GM10266 (cell line): ENCODE data around the gene ST6GALNAC3.

Experiments used
- DNase-seq: peaks from one replicate; pipeline ENCODE4 v3.0.0; 2012; ENCODE audit errors: extremely low spot score
- CTCF ChIP-seq: IDR thresholded peaks from 2 replicates; pipeline ENCODE4 v1.5.1; 2012; ENCODE audit warnings: mild to moderate bottlenecking, low read depth; ENCODE audit not compliant: control insufficient read depth, insufficient read depth; ENCODE audit errors: missing control alignments

Gene ST6GALNAC3

GRCh38 chr1:76164165-76164564 is 89.6 kb downstream of the ST6GALNAC3 start:
- no peak for DNase-seq
- TF ChIP-seq CTCF, result no peak

GRCh38 chr1:76170084-76170483 is 95.5 kb downstream of the ST6GALNAC3 start:
- no peak for TF ChIP-seq CTCF
- no peak for DNase-seq

GRCh38 chr1:76170513-76170912 is 96.0 kb downstream of the ST6GALNAC3 start:
- no peak for DNase-seq
- TF ChIP-seq CTCF, result no peak

- DNase-seq, result no peak
- TF ChIP-seq CTCF, result no peak
Observed at GRCh38 chr1:76176000-76176399, 101.5 kb downstream of the ST6GALNAC3 start.

GRCh38 chr1:76177615-76178014 is 103.1 kb downstream of the ST6GALNAC3 start:
- TF ChIP-seq CTCF, result no peak

GRCh38 chr1:76179219-76179698 is 104.7 kb downstream of the ST6GALNAC3 start:
- DNase-seq, result no peak
- no peak for TF ChIP-seq CTCF

More at GRCh38 chr1:76177615-76178014, 103.1 kb downstream of the ST6GALNAC3 start:
- no peak for DNase-seq

- DNase-seq, result no peak
- TF ChIP-seq CTCF, result no peak
Observed at GRCh38 chr1:76185207-76185606, 110.7 kb downstream of the ST6GALNAC3 start.
